WTC11 (cell line): Measurements from ENCODE around the gene NECTIN2. TPM values are rescaled to one million over a fixed set of nuclear protein-coding genes. Genes with fewer than 3 reads are reported as not detected.

Experiments
- ATAC-seq: fragments of 200-7000 bp; cut with Tn5 transposase; 2 replicates; pipeline ENCODE4 v1.10.0; 2021; ENCODE audit warnings: mild to moderate bottlenecking, moderate library complexity
- CTCF ChIA-PET: fragments of 300-600 bp; sonication (Branson Sonifier 250); formaldehyde crosslinking; loops from one replicate; lab custom pipeline; 2021; ENCODE audit warnings: antibody characterized with exemption; lab: Charles Lee
- POLR2A ChIA-PET: fragments of 350-600 bp; sonication (Branson Sonifier 250); formaldehyde crosslinking; loops from one replicate; lab custom pipeline; 2021; ENCODE audit warnings: antibody characterized with exemption; lab: Charles Lee
- DNase-seq: peaks from one replicate; pipeline ENCODE4 v3.0.0; 2021; ENCODE audit warnings: low spot score
- H3K27ac Mint-ChIP-seq: 2 replicates; pipeline ENCODE4 v1.8.0; 2021; ENCODE audit warnings: mixed read lengths
- H3K27me3 Mint-ChIP-seq: 2 replicates; pipeline ENCODE4 v1.8.0; 2021; ENCODE audit warnings: low read depth, mild to moderate bottlenecking, moderate library complexity, mixed read lengths
- H3K36me3 Mint-ChIP-seq: 2 replicates; pipeline ENCODE4 v1.8.0; 2021; ENCODE audit warnings: mixed read lengths
- H3K4me1 Mint-ChIP-seq: 2 replicates; pipeline ENCODE4 v1.8.0; 2022; ENCODE audit warnings: mixed read lengths
- H3K4me3 Mint-ChIP-seq: 2 replicates; pipeline ENCODE4 v1.8.0; 2021; ENCODE audit warnings: mild to moderate bottlenecking, moderate library complexity, mixed read lengths
- H3K9me3 Mint-ChIP-seq: 2 replicates; pipeline ENCODE4 v1.8.0; 2021; ENCODE audit warnings: mixed read lengths
- EMX1 ChIP-seq: fragments of 250-450 bp; sonication (Bioruptor Pico); IDR thresholded peaks from 2 replicates; pipeline ENCODE4 v1.8.0; 2021; ENCODE audit warnings: mild to moderate bottlenecking
- GRHL2 ChIP-seq: fragments of 250-450 bp; sonication (Bioruptor Pico); IDR thresholded peaks from 2 replicates; pipeline ENCODE4 v1.8.0; 2022; ENCODE audit warnings: mild to moderate bottlenecking, moderate library complexity; ENCODE audit not compliant: insufficient replicate concordance, severe bottlenecking
- IRF2 ChIP-seq: sonication (generic); formaldehyde crosslinking; IDR thresholded peaks from 2 replicates; pipeline ENCODE4 v1.8.0; 2022; ENCODE audit warnings: low read depth, missing genetic modification reagents, borderline replicate concordance
- JUN ChIP-seq: sonication (generic); formaldehyde crosslinking; IDR thresholded peaks from 2 replicates; pipeline ENCODE4 v1.8.0; 2023; ENCODE audit warnings: mild to moderate bottlenecking, missing genetic modification reagents
- NFE2L1 ChIP-seq: sonication (generic); formaldehyde crosslinking; IDR thresholded peaks from 2 replicates; pipeline ENCODE4 v1.8.1; 2023; ENCODE audit warnings: missing genetic modification reagents
- NR1H2 ChIP-seq: sonication (generic); formaldehyde crosslinking; IDR thresholded peaks from 2 replicates; pipeline ENCODE4 v1.9.0; 2021; ENCODE audit warnings: mild to moderate bottlenecking, moderate library complexity, missing genetic modification reagents
- NR2C2 ChIP-seq: sonication (generic); formaldehyde crosslinking; IDR thresholded peaks from 2 replicates; pipeline ENCODE4 v1.8.0; 2022; ENCODE audit warnings: mild to moderate bottlenecking, missing genetic modification reagents
- OVOL2 ChIP-seq: fragments of 250-450 bp; sonication (Bioruptor Pico); IDR thresholded peaks from 2 replicates; pipeline ENCODE4 v1.9.0; 2021; ENCODE audit warnings: mild to moderate bottlenecking, borderline replicate concordance
- SMAD4 ChIP-seq: sonication (generic); formaldehyde crosslinking; IDR thresholded peaks from 2 replicates; pipeline ENCODE4 v1.8.0; 2022; ENCODE audit warnings: mild to moderate bottlenecking, missing genetic modification reagents
- ZBTB21 ChIP-seq: sonication (generic); formaldehyde crosslinking; IDR thresholded peaks from 2 replicates; pipeline ENCODE4 v1.8.1; 2023; ENCODE audit warnings: mild to moderate bottlenecking, missing genetic modification reagents, borderline replicate concordance
- ZNF232 ChIP-seq: sonication (generic); formaldehyde crosslinking; IDR thresholded peaks from 2 replicates; pipeline ENCODE4 v1.8.0; 2022; ENCODE audit warnings: mild to moderate bottlenecking, missing genetic modification reagents
- ZNF423 ChIP-seq: fragments of 250-450 bp; sonication (Bioruptor Pico); IDR thresholded peaks from 2 replicates; pipeline ENCODE4 v2.1.2; 2022; ENCODE audit warnings: mild to moderate bottlenecking, moderate library complexity
- total RNA-seq: library from RNA; stranded (reverse); gene quantifications from 3 replicates; pipeline ENCODE4 v1.2.3, GENCODE V29; 2021
- TF ChIP-seq, protein P1 (sequence below): sonication (generic); formaldehyde crosslinking; IDR thresholded peaks from 2 replicates; pipeline ENCODE4 v1.8.1; 2022; ENCODE audit warnings: mild to moderate bottlenecking, moderate library complexity, missing genetic modification reagents
- TF ChIP-seq, protein P2 (sequence below): sonication (generic); formaldehyde crosslinking; IDR thresholded peaks from 2 replicates; pipeline ENCODE4 v1.8.0; 2022; ENCODE audit warnings: mild to moderate bottlenecking, missing genetic modification reagents
- TF ChIP-seq, protein P3 (sequence below): sonication (generic); formaldehyde crosslinking; IDR thresholded peaks from 2 replicates; pipeline ENCODE4 v1.8.0; 2022; ENCODE audit warnings: mild to moderate bottlenecking, missing genetic modification reagents
- TF ChIP-seq, protein P4 (sequence below): fragments of 250-450 bp; sonication (Bioruptor Pico); conservative IDR thresholded peaks from 2 replicates; pipeline ENCODE4 v1.9.0; 2021; ENCODE audit warnings: mild to moderate bottlenecking
- TF ChIP-seq, protein P5 (sequence below): sonication (generic); formaldehyde crosslinking; IDR thresholded peaks from 2 replicates; pipeline ENCODE4 v1.8.0; 2022; ENCODE audit warnings: missing genetic modification reagents
- TF ChIP-seq, protein P6 (sequence below): sonication (generic); formaldehyde crosslinking; IDR thresholded peaks from 2 replicates; pipeline ENCODE4 v1.8.1; 2022; ENCODE audit warnings: missing genetic modification reagents, borderline replicate concordance

Gene NECTIN2
- total RNA-seq, 1 experiment from 2014 or later = 170 TPM

DNA sequence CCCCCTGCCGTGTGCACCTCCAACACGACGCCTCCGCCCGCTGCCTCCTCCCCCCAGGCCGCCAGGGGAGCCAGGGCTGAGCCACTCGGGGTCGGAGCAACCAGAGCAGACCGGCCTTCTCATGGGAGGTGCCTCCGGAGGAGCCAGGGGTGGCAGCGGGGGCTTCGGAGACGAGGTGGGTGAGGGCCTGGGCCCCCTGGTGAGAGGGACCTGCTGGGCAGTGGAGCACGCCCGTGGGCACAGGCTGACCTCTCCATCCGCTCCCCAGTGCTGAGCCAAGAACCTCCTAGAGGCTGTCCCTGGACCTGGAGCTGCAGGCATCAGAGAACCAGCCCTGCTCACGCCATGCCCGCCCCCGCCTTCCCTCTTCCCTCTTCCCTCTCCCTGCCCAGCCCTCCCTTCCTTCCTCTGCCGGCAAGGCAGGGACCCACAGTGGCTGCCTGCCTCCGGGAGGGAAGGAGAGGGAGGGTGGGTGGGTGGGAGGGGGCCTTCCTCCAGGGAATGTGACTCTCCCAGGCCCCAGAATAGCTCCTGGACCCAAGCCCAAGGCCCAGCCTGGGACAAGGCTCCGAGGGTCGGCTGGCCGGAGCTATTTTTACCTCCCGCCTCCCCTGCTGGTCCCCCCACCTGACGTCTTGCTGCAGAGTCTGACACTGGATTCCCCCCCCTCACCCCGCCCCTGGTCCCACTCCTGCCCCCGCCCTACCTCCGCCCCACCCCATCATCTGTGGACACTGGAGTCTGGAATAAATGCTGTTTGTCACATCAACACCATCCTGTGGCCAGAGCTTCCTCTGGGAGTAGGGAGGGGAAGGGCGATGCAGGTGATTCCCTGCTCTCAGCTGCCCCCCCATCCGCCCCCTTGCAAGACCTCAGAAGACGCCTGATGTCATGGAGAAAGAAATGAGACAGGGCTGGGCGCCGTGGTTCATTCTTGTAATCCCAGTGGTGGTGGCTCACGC, 25.2 kb upstream of the NECTIN2 start:
- Mint-ChIP-seq H3K27me3 (peaks cover 83% of the 10 kb centered on the region), H3K4me1 (no peaks in the 10 kb centered on the region), H3K36me3 (peaks cover 6% of the 10 kb centered on the region; the same call in 1 of the 2 replicates), H3K4me3 (no peak overlapping the region), H3K9me3 (no peaks in the 10 kb centered on the region), H3K27ac (no peak overlapping the region)
- ATAC-seq (peak; percentile 21; the same call in 1 of the 2 replicates), DNase-seq (no peak)
- CTCF ChIA-PET = interaction anchor here (1.0 to 1.6 kb wide), 5 partner anchors 8 to 97 kb away, joined by 3 to 6 read pairs (median 5); partner anchors contain the start of genes BCAM and NECTIN2
- TF ChIP-seq ZNF232 (CRISPR knock-in tag) (no peak), NR2C2 (CRISPR knock-in tag) (no peak), ZNF423 (CRISPR knock-in tag) (no peak), IRF2 (CRISPR knock-in tag) (no peak), EMX1 (no peak), OVOL2 (no peak), ZBTB21 (CRISPR knock-in tag) (no peak), JUN (CRISPR knock-in tag) (no peak), SMAD4 (no peak), NR1H2 (CRISPR knock-in tag) (no peak)
- TF ChIP-seq, protein P1, sequence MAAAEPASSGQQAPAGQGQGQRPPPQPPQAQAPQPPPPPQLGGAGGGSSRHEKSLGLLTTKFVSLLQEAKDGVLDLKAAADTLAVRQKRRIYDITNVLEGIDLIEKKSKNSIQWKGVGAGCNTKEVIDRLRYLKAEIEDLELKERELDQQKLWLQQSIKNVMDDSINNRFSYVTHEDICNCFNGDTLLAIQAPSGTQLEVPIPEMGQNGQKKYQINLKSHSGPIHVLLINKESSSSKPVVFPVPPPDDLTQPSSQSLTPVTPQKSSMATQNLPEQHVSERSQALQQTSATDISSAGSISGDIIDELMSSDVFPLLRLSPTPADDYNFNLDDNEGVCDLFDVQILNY (CRISPR knock-in tag) = no peak
- TF ChIP-seq, protein P2, sequence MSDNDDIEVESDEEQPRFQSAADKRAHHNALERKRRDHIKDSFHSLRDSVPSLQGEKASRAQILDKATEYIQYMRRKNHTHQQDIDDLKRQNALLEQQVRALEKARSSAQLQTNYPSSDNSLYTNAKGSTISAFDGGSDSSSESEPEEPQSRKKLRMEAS (CRISPR knock-in tag) = no peak
- TF ChIP-seq, protein P3, sequence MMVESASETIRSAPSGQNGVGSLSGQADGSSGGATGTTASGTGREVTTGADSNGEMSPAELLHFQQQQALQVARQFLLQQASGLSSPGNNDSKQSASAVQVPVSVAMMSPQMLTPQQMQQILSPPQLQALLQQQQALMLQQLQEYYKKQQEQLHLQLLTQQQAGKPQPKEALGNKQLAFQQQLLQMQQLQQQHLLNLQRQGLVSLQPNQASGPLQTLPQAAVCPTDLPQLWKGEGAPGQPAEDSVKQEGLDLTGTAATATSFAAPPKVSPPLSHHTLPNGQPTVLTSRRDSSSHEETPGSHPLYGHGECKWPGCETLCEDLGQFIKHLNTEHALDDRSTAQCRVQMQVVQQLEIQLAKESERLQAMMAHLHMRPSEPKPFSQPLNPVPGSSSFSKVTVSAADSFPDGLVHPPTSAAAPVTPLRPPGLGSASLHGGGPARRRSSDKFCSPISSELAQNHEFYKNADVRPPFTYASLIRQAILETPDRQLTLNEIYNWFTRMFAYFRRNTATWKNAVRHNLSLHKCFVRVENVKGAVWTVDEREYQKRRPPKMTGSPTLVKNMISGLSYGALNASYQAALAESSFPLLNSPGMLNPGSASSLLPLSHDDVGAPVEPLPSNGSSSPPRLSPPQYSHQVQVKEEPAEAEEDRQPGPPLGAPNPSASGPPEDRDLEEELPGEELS (CRISPR knock-in tag) = no peak
- TF ChIP-seq, protein P4, sequence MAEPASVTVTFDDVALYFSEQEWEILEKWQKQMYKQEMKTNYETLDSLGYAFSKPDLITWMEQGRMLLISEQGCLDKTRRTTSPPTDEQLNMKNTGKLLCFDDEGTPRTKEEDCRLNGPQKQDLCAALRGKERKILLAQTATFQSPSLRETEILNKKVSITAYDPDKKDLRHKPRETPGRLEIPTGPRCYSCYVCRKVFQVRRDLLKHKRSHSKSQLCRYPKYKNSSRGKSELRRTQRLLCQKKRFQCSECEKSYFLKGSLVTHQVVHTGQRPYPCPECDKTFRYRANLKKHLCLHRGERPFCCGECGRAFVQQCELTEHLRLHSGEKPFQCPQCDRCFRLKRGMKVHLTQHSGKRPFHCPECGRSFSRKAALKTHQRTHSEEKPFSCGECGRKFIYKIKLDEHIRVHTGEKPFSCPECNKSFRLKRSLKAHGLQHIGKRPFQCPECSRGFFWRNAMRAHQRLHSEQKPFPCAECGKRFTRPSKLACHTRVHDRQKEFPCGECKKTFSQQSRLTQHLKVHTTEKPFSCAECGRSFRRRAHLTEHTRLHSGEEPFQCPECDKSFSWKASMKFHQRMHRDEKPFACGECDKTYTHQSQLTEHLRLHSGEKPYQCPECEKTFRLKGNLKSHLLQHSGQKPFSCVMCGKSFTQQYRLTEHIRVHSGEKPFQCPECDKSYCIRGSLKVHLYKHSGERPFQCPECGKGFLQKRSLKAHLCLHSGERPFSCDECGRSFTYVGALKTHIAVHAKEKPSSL (CRISPR knock-in tag) = no peak
- POLR2A ChIA-PET = interaction anchor here (0.6 kb wide), 1 partner anchor 25 kb away, joined by 5 read pairs; no protein-coding TSS in a partner anchor

DNA sequence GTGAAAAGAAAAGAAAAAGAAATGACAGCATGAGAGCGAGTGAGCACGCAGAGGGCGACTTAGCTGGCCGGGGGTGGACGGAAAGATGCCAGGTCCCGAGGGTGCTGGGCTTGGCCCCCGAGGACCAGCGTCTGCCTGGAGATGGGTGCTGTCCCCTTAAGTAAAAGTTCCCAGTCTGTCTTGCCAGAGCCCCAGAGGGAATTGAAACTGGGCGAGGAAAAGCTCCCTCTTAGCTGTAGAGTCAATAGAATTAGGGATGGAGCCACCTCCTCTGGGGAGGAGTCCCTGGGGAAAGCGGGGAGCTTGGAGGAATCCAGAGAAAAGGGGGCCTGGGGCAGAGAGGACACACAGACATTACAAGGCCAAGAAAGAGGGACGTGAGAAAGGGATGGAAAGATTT, 23.9 kb upstream of the NECTIN2 start:
- Mint-ChIP-seq H3K27me3 (peaks cover 83% of the 10 kb centered on the region), H3K9me3 (no peaks in the 10 kb centered on the region), H3K4me1 (no peaks in the 10 kb centered on the region), H3K27ac (no peak overlapping the region), H3K4me3 (no peak overlapping the region), H3K36me3 (peaks cover 6% of the 10 kb centered on the region; the same call in 1 of the 2 replicates)
- DNase-seq (no peak), ATAC-seq (no peak)
- CTCF ChIA-PET = interaction anchor here (0.9 to 1.7 kb wide), 5 partner anchors 9 to 98 kb away, joined by 3 to 6 read pairs (median 4); no protein-coding TSS in a partner anchor
- TF ChIP-seq, protein P5, sequence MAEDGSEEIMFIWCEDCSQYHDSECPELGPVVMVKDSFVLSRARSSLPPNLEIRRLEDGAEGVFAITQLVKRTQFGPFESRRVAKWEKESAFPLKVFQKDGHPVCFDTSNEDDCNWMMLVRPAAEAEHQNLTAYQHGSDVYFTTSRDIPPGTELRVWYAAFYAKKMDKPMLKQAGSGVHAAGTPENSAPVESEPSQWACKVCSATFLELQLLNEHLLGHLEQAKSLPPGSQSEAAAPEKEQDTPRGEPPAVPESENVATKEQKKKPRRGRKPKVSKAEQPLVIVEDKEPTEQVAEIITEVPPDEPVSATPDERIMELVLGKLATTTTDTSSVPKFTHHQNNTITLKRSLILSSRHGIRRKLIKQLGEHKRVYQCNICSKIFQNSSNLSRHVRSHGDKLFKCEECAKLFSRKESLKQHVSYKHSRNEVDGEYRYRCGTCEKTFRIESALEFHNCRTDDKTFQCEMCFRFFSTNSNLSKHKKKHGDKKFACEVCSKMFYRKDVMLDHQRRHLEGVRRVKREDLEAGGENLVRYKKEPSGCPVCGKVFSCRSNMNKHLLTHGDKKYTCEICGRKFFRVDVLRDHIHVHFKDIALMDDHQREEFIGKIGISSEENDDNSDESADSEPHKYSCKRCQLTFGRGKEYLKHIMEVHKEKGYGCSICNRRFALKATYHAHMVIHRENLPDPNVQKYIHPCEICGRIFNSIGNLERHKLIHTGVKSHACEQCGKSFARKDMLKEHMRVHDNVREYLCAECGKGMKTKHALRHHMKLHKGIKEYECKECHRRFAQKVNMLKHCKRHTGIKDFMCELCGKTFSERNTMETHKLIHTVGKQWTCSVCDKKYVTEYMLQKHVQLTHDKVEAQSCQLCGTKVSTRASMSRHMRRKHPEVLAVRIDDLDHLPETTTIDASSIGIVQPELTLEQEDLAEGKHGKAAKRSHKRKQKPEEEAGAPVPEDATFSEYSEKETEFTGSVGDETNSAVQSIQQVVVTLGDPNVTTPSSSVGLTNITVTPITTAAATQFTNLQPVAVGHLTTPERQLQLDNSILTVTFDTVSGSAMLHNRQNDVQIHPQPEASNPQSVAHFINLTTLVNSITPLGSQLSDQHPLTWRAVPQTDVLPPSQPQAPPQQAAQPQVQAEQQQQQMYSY (CRISPR knock-in tag) = no peak
- TF ChIP-seq GRHL2 (CRISPR knock-in tag) = no peak
- no peak for TF ChIP-seq IRF2 (CRISPR knock-in tag)
- TF ChIP-seq, protein P6, sequence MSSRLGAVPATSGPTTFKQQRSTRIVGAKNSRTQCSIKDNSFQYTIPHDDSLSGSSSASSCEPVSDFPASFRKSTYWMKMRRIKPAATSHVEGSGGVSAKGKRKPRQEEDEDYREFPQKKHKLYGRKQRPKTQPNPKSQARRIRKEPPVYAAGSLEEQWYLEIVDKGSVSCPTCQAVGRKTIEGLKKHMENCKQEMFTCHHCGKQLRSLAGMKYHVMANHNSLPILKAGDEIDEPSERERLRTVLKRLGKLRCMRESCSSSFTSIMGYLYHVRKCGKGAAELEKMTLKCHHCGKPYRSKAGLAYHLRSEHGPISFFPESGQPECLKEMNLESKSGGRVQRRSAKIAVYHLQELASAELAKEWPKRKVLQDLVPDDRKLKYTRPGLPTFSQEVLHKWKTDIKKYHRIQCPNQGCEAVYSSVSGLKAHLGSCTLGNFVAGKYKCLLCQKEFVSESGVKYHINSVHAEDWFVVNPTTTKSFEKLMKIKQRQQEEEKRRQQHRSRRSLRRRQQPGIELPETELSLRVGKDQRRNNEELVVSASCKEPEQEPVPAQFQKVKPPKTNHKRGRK = no peak
- TF ChIP-seq NFE2L1 (CRISPR knock-in tag) = no peak
- POLR2A ChIA-PET = no interaction called here
